Upper lobe of left lung (tissue), 6 donors: Measurements from ENCODE around the gene TEAD4. TPM values are rescaled to one million over a fixed set of nuclear protein-coding genes. Genes with fewer than 3 reads are reported as not detected.
A peak's percentile ranks its signal among the peaks of the same experiment; 100 is the strongest.

Experiments
- ATAC-seq, 2 donors: fragments of 200-7000 bp; cut with Tn5 transposase; one replicate each; pipeline ENCODE4 v1.9.1; 2022; ENCODE audit warnings: mild to moderate bottlenecking in 2 of 2, moderate library complexity in 2 of 2; ENCODE audit not compliant: low FRiP score in 2 of 2
- DNase-seq, 2 donors: peaks; one replicate each; pipeline ENCODE4 v3.0.0-alpha.2; 2019 to 2020
- H3K27ac ChIP-seq, 4 donors: fragments of 200-600 bp; sonication (generic); one replicate each; pipeline ENCODE4 v1.5.1; 2016 to 2019
- H3K27me3 ChIP-seq, 4 donors: fragments of 200-600 bp; sonication (generic); one replicate each; pipeline ENCODE4 v1.5.1; 2017 to 2019
- H3K36me3 ChIP-seq, 4 donors: fragments of 200-600 bp; sonication (generic); one replicate each; pipeline ENCODE4 v1.5.1; 2016 to 2019
- H3K4me1 ChIP-seq, 4 donors: fragments of 200-600 bp; sonication (generic); one replicate each; pipeline ENCODE4 v1.5.1; 2018 to 2019
- H3K4me3 ChIP-seq, 4 donors: fragments of 200-600 bp; sonication (generic); one replicate each; pipeline ENCODE4 v1.5.1; 2017 to 2019; ENCODE audit warnings: mild to moderate bottlenecking in 2 of 4, moderate library complexity in 1 of 4
- H3K9me3 ChIP-seq, 4 donors: fragments of 200-600 bp; sonication (generic); one replicate each; pipeline ENCODE4 v1.5.1; 2018 to 2019
- EP300 ChIP-seq, 4 donors: sonication (generic); formaldehyde crosslinking; IDR thresholded peaks; one replicate each; pipeline ENCODE4 v1.5.1; 2017; ENCODE audit warnings: antibody characterized with exemption in 4 of 4, control low read depth in 2 of 4
- POLR2A ChIP-seq, 4 donors: fragments of 450-650 bp; IDR thresholded peaks; one replicate each; pipeline ENCODE4 v1.5.1; 2016 to 2017; ENCODE audit warnings: antibody characterized with exemption in 4 of 4, mild to moderate bottlenecking in 2 of 4
- POLR2AphosphoS5 ChIP-seq, 2 donors: sonication (generic); formaldehyde crosslinking; IDR thresholded peaks; one replicate each; pipeline ENCODE4 v1.5.1; 2017; ENCODE audit warnings: antibody characterized with exemption in 2 of 2
- WGBS, 2 donors: methylation state at CpG; one replicate each; pipeline ENCODE4 v1.1.5; 2017 to 2018; 5-methylcytosine and 5-hydroxymethylcytosine counted together
- total RNA-seq, 6 donors: library from RNA; depleted of rRNA in 4 of 6; stranded (reverse); fragments of >200 nt in 4 of 6; gene quantifications; one replicate each; pipeline versions ENCODE4 v1.1.0 to v1.2.1, GENCODE V29; 2016 to 2021
- TF ChIP-seq, protein P1 (sequence below), 6 experiments: fragments of 450-650 bp in 4 of 6; fragments of 200-600 bp in 2 of 6; sonication (generic) in 2 of 6; IDR thresholded peaks; one replicate each; pipeline ENCODE4 v1.5.1; 2016 to 2019; ENCODE audit warnings: antibody characterized with exemption in 6 of 6
- donor health status: DM: no; HTN: no; CAD: no; lungs with moderate emphysema.
- donor health status: DM: no; HTN: yes; CAD: no; lungs with severe emphysema.

TEAD4 gene
- total RNA-seq, 6 donors from 2014 or later: 14.5 to 52.0 (median 43.2) TPM

DNA sequence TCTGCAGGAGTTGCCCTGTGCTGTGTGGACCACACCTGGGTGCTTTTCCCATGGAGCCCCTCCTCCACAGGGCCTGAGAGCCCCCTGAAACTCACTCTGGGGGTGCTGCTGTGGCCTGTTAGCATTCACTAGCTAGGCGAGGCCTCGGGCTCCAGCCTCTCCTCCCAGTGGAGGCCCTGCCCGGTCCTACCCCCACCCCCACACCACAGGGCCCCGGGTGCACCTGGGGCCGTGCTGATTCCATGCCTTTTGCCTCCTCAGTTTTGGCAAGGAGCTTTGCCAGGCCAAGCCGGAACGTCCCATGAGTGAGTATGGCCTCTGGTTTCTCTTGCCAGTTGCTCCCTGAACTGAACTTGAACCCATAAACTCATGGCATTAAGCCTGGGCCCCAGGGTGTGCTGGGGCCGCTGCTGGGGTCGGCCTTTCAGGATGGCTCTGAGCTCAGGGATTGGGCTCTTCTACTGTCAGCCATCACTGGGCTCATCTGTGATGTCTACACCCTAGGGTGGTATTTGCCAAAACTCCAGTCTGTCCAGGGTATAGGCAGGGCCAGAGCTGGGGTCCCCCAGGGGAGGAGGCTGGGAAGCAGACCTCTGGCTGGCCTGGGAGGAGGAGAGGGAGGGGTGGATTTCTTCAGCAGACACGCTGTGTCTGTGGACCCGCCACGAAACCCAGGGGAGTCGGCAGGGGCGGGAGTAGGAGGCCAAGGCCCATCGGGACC is 59.2 kb downstream of the TEAD4 start:
- Histone ChIP-seq H3K36me3 (peaks cover 0 to 69% (median 17%) of the 10 kb centered on the region in 4 donors), H3K27ac (no peak overlapping the region), H3K4me3 (no peak overlapping the region), H3K4me1 (peaks cover 17 to 25% (median 20%) of the 10 kb centered on the region in 4 donors), H3K9me3 (no peaks in the 10 kb centered on the region), H3K27me3 (no peaks in the 10 kb centered on the region)
- no peak for TF ChIP-seq POLR2AphosphoS5 (IDR thresholded peaks at IDR 0.05)
- no peak for TF ChIP-seq EP300 (IDR thresholded peaks at IDR 0.05)
- no peak for TF ChIP-seq POLR2A (IDR thresholded peaks at IDR 0.05)
- DNase-seq (no peak), ATAC-seq (no peak)
- WGBS, 2 donors: 95 to 96% methylated on average over 5 to 12 of the region's 15 CpGs

DNA sequence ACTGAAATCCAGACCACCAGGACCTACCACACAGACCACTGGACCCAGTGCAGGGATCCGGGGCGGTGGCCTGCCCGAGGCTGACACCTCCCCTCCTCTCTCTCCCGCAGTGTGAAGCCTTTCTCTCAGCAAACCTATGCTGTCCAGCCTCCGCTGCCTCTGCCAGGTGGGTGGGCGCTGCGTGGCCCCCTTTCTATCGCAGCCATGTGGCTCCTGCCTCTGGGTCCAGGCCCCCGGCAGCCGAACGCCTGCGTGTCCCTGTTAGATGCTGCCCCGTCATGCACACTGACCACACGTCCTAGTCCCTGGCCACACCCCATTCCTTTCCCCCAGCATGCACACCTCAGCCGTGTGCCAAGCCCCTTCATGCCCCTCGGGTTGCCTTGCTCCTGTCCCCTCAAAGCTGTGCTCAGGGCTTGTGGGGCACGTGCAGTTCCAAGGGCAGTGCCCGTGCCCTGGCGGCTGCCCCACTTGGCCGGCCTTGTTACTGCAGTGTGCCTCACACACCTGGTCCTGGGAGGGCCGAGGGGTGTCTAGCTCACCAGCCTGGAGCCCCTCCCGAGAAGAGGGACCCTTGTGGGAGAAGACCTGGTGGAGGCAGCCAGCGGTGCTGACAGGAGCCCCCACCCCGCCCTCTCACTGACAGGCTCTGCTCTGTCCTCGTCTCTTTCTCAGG is 59.9 kb downstream of the TEAD4 start:
- Histone ChIP-seq H3K4me1 (peaks cover 11 to 18% (median 13%) of the 10 kb centered on the region in 4 donors), H3K27ac (no peak overlapping the region), H3K9me3 (no peaks in the 10 kb centered on the region), H3K4me3 (no peak overlapping the region), H3K27me3 (no peaks in the 10 kb centered on the region), H3K36me3 (peaks cover 0 to 72% (median 17%) of the 10 kb centered on the region in 4 donors)
- WGBS, 2 donors: 93 to 95% methylated on average over 20 to 22 of the region's 25 CpGs
- ATAC-seq: no peak
- DNase-seq: peak in 1 of 2 donors; percentile 79
- TF ChIP-seq, protein P1, sequence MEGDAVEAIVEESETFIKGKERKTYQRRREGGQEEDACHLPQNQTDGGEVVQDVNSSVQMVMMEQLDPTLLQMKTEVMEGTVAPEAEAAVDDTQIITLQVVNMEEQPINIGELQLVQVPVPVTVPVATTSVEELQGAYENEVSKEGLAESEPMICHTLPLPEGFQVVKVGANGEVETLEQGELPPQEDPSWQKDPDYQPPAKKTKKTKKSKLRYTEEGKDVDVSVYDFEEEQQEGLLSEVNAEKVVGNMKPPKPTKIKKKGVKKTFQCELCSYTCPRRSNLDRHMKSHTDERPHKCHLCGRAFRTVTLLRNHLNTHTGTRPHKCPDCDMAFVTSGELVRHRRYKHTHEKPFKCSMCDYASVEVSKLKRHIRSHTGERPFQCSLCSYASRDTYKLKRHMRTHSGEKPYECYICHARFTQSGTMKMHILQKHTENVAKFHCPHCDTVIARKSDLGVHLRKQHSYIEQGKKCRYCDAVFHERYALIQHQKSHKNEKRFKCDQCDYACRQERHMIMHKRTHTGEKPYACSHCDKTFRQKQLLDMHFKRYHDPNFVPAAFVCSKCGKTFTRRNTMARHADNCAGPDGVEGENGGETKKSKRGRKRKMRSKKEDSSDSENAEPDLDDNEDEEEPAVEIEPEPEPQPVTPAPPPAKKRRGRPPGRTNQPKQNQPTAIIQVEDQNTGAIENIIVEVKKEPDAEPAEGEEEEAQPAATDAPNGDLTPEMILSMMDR (IDR thresholded peaks at IDR 0.05): no peak
- no peak for TF ChIP-seq EP300 (IDR thresholded peaks at IDR 0.05)
- TF ChIP-seq POLR2A (IDR thresholded peaks at IDR 0.05): no peak
- TF ChIP-seq POLR2AphosphoS5 (IDR thresholded peaks at IDR 0.05): no peak

DNA sequence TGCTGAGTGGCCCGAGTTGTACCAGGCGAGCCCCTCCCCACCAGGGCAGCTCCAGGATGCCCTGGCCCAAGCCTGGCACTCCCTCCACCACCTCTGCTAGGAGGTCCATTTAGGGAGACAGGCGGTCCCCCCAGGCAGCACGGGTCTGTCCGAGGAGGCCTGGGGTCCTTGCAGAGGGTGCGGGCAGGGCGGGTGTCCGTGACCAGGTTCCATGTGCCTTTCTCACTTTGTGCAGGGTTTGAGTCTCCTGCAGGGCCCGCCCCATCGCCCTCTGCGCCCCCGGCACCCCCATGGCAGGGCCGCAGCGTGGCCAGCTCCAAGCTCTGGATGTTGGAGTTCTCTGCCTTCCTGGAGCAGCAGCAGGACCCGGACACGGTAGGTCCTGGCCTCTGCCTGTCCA is 61.2 kb downstream of the TEAD4 start:
- Histone ChIP-seq H3K36me3 (peaks cover 0 to 77% (median 17%) of the 10 kb centered on the region in 4 donors), H3K4me3 (no peak overlapping the region), H3K9me3 (no peaks in the 10 kb centered on the region), H3K27me3 (no peaks in the 10 kb centered on the region), H3K4me1 (peaks cover 3 to 9% (median 5%) of the 10 kb centered on the region in 4 donors), H3K27ac (peak overlapping the region in 3 of 4 donors; percentile 39 to 54 (median 52))
- WGBS, 2 donors: 90 to 95% methylated on average over 2 to 14 of the region's 16 CpGs
- peak in 1 of 2 donors; percentile 78 for DNase-seq
- TF ChIP-seq, protein P1 (IDR thresholded peaks at IDR 0.05): no peak
- TF ChIP-seq POLR2AphosphoS5 (IDR thresholded peaks at IDR 0.05) (no peak), EP300 (IDR thresholded peaks at IDR 0.05) (no peak), POLR2A (IDR thresholded peaks at IDR 0.05) (no peak)
- no peak for ATAC-seq

DNA sequence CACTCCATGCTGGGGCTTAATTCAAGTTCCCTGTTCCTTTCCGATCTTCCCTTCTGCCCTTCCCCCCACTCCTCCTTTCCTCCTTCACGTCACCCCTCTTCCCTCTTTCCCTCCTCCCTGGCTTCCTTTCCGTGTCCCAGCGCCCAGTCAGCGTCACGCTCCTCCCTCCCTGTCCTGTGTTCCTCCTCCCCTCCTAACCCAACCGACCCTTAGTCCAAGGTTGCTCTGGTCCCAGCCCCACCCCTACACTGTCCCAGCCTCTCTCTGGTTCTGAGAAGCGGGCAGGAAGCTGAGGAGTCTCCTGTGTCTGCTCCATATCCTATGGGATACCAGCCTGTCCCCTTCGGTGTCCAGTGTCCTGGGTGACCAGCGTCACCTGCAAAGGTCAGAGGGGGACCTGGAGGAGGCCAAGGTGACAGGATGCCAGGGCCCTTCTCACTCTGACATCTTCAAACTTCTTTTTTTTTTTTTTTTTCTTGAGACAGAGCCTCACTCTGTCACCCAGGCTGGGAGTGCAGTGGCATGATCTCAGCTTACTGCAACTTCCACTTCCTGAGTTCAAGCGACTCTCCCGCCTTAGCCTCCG is 61.7 kb downstream of the TEAD4 start:
- no peak for DNase-seq
- 63 to 77% methylated on average over 13 of the region's 13 CpGs for WGBS, 2 donors
- Histone ChIP-seq H3K4me1 (peaks cover 3 to 9% (median 5%) of the 10 kb centered on the region in 4 donors), H3K27me3 (no peaks in the 10 kb centered on the region), H3K36me3 (peaks cover 0 to 78% (median 17%) of the 10 kb centered on the region in 4 donors), H3K9me3 (no peaks in the 10 kb centered on the region), H3K27ac (peak overlapping the region in 3 of 4 donors; percentile 39 to 54 (median 52)), H3K4me3 (no peak overlapping the region)
- TF ChIP-seq EP300 (IDR thresholded peaks at IDR 0.05): no peak
- TF ChIP-seq, protein P1 (IDR thresholded peaks at IDR 0.05): no peak
- peak in 1 of 2 donors; percentile 19 for ATAC-seq

DNA sequence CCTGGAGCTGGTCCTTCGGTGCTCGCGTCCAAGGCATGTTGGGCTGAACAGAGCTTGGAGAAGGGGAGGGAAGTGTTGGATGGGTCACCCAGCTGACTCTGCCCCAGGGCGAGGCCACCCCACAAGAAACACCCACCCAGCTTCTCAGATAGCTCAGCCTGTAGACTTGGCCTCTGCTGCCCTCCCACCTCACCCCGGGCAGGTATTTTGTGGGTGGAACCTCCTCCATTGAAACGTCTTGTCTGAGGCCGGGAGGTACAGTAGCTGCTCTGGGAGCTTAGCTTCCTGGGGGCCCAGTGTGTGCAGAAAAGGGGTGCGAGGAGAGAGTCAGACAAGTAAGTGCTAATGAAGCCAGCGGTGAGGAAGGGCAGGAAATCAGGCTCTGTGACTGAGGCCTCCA is 63.2 kb downstream of the TEAD4 start:
- peaks cover 0 to 80% (median 17%) of the 10 kb centered on the region in 4 donors for H3K36me3 ChIP-seq

More for the DNA sequence above, 63.2 kb downstream of the TEAD4 start:
- H3K4me1 ChIP-seq: peaks cover 3 to 9% (median 5%) of the 10 kb centered on the region in 4 donors
- H3K27me3 ChIP-seq: no peaks in the 10 kb centered on the region
- no peak overlapping the region for H3K4me3 ChIP-seq
- TF ChIP-seq EP300 (IDR thresholded peaks at IDR 0.05) (no peak), POLR2A (IDR thresholded peaks at IDR 0.05) (no peak), POLR2AphosphoS5 (IDR thresholded peaks at IDR 0.05) (no peak)
- TF ChIP-seq, protein P1 (IDR thresholded peaks at IDR 0.05): no peak
- WGBS, 2 donors: 83 to 94% methylated on average over 9 of the region's 9 CpGs
- DNase-seq: no peak
- no peak for ATAC-seq
- no peaks in the 10 kb centered on the region for H3K9me3 ChIP-seq
- no peak overlapping the region for H3K27ac ChIP-seq
